Measurements from ENCODE around the gene PBX2. TPM values are rescaled to one million over a fixed set of nuclear protein-coding genes. Genes with fewer than 3 reads are reported as not detected.
A peak's percentile ranks its signal among the peaks of the same experiment; 100 is the strongest.

Gene PBX2, protein sequence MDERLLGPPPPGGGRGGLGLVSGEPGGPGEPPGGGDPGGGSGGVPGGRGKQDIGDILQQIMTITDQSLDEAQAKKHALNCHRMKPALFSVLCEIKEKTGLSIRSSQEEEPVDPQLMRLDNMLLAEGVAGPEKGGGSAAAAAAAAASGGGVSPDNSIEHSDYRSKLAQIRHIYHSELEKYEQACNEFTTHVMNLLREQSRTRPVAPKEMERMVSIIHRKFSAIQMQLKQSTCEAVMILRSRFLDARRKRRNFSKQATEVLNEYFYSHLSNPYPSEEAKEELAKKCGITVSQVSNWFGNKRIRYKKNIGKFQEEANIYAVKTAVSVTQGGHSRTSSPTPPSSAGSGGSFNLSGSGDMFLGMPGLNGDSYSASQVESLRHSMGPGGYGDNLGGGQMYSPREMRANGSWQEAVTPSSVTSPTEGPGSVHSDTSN
- total RNA-seq, result 36.5 TPM
- long read RNA-seq, transcript PBX2-201 (9 exons, 3,205 nt), result major isoform, 7 of 9 reads
- long read RNA-seq, partial matches to known transcripts, result 1 of 9 reads
- long read RNA-seq, other reads (novel, unspliced or antisense), result 1 of 9 reads

DNA sequence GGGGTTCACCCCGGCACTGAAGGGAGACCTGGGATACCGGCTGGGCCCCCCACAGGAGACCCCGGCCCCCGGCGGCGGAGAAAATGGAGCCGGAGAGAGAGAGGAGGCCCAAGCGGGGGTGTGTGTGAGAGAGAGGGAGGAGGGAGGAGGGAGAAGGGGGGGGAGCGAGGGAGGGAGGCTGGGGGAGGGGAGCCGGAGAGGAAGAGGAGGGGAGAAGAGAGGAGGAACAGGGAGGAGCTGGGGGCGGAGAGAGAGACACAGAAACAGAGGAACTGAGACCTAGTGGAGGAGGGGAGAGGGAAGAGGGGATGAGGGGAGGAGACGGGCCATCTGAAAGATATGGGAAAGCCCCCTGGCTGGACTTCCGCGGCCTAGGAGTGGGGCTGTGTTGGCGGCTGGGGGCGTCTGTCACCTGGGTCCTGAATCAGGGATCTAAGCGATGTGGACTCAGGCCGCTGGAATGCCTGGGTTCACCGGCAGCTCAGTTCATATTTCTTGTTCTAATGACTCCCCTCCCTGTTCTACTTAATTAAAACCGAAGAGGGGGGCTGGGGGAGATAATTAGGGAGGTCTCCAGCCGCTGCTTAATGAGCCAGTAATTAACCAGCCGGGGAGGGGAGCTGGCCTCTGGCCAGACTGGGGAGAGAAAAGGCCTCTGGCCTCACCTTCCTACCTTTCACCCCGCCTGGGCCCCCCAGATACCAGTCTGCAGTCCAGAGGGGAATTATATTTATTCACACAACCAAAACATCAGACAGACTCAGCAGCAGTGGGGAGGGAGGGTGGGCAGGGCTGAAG lies at the start of gene PBX2:
Gene PBX2 (minus strand): TSS at position 149 of the 798 bp plus-strand sequence. CDS start 287 bp downstream, outside the sequence.
- H3K4me1 ChIP-seq, result peaks cover 85% of the 10 kb centered on the region
- no peaks in the 10 kb centered on the region for H3K27me3 ChIP-seq (ENCODE audit: low read depth)
- H3K27ac ChIP-seq (replicated peaks), result peak within 1 kb of the TSS; percentile 98
- H3K4me3 ChIP-seq, result peak within 1 kb of the TSS; percentile 83
- peak; percentile 93 for DNase-seq
- H3K36me3 ChIP-seq, result peaks cover 16% of the 10 kb centered on the region
- H3K9me3 ChIP-seq (replicated peaks), result no peaks in the 10 kb centered on the region
- intact Hi-C loops (cut with micrococcal nuclease), result no loop called here
- TF ChIP-seq, protein P1, sequence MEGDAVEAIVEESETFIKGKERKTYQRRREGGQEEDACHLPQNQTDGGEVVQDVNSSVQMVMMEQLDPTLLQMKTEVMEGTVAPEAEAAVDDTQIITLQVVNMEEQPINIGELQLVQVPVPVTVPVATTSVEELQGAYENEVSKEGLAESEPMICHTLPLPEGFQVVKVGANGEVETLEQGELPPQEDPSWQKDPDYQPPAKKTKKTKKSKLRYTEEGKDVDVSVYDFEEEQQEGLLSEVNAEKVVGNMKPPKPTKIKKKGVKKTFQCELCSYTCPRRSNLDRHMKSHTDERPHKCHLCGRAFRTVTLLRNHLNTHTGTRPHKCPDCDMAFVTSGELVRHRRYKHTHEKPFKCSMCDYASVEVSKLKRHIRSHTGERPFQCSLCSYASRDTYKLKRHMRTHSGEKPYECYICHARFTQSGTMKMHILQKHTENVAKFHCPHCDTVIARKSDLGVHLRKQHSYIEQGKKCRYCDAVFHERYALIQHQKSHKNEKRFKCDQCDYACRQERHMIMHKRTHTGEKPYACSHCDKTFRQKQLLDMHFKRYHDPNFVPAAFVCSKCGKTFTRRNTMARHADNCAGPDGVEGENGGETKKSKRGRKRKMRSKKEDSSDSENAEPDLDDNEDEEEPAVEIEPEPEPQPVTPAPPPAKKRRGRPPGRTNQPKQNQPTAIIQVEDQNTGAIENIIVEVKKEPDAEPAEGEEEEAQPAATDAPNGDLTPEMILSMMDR (IDR thresholded peaks at IDR 0.05; ENCODE audit: borderline replicate concordance), result no peak

DNA sequence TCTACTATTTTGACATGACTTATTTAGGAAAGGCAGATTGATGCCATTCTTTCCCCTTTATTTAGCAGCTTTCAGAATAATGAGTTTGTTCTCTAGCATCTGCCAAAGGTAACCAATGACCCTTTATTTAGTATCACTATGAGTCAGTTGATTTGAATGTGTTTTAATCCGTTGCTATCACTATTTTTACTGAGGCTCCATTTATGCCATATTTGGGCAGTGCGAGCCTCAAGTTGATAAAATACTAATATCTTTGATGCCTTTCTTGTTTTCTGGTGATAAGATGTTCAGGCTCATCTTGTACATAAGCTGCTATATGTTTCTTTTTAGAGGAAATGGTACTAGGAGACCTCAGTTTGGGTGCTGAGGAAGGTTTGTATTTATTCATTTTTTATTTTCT lies 49.5 kb upstream of the PBX2 start:
- TF ChIP-seq, protein P1 (IDR thresholded peaks at IDR 0.05; ENCODE audit: borderline replicate concordance), result no peak
- Histone ChIP-seq H3K36me3 (no peaks in the 10 kb centered on the region), H3K4me3 (no peak overlapping the region), H3K4me1 (peaks cover 11% of the 10 kb centered on the region), H3K9me3 (replicated peaks) (no peaks in the 10 kb centered on the region), H3K27me3 (ENCODE audit: low read depth) (peaks cover 12% of the 10 kb centered on the region), H3K27ac (replicated peaks) (no peak overlapping the region)
- intact Hi-C loops (cut with micrococcal nuclease), result no loop called here
- DNase-seq, result no peak

DNA sequence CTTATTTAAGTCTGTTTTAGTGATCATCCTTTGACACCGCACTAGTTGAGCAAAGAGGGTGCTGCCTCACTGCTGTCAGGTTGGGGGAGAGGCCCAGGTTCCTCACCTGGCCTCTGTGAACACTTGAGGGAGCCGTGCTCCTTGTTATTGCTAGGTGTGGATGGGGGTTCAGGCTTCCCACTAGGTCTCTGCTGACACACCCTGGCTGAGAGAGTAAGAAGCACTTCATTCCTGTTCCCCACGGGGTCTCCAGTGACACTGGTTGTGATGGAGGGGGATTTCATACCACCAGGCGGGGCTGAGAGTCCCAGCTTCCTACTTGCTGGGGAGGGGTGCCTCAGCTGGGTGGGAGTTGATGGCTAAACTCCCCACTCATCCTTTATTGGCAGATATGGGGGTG lies 44.9 kb upstream of the PBX2 start:
- Histone ChIP-seq H3K9me3 (replicated peaks) (no peaks in the 10 kb centered on the region), H3K4me3 (no peak overlapping the region), H3K27me3 (ENCODE audit: low read depth) (no peaks in the 10 kb centered on the region), H3K27ac (replicated peaks) (peak overlapping the region; percentile 79), H3K4me1 (peaks cover 6% of the 10 kb centered on the region), H3K36me3 (no peaks in the 10 kb centered on the region)
- intact Hi-C loops (cut with micrococcal nuclease), result no loop called here
- TF ChIP-seq, protein P1 (IDR thresholded peaks at IDR 0.05; ENCODE audit: borderline replicate concordance), result peak; percentile 32
- no peak for DNase-seq

DNA sequence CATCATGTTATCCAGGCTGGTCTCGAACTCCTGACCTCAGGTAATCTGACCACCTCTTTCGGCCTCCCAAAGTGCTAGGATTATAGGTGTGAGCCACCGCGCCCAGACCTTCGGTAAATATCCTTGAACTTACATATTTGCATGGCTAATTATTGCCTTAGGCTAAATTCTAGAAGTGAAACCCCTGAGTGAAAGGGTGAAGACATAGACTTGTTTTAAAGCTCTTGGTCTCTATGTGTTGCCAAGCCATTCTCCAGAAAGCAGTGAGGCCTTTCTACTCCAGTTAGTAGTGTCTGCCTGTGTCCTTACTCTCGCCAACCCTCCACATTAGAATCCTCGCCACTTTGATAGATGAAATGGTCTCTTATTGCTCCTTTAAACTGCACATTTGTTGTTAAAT lies 36.4 kb upstream of the PBX2 start:
- no peak overlapping the region for H3K27ac ChIP-seq (replicated peaks)

DNA sequence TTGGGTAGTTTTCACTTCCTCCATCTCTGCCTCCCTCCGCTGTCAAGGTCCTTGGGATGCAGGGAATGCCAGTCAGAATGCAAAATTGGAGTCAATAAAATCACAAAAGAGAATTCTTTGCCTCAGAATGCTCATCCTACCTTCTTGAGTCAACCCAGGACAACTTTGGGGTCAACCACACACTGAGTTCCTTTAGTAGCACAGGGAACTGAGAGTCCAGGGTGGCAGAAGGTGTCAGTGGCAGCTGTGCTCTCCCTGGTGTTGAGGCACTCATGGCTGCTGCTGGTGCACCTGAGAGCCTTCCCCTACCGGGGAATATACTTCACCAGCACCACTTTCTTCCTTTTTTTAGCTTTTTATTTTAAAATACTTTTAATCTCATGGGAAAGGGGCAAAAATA lies 34.7 kb upstream of the PBX2 start:
- Histone ChIP-seq H3K27me3 (ENCODE audit: low read depth) (peaks cover 16% of the 10 kb centered on the region), H3K27ac (replicated peaks) (peak overlapping the region; percentile 93), H3K4me1 (peaks cover 20% of the 10 kb centered on the region), H3K9me3 (replicated peaks) (no peaks in the 10 kb centered on the region), H3K36me3 (peaks cover 15% of the 10 kb centered on the region), H3K4me3 (no peak overlapping the region)
- TF ChIP-seq, protein P1 (IDR thresholded peaks at IDR 0.05; ENCODE audit: borderline replicate concordance), result no peak
- intact Hi-C loops (cut with micrococcal nuclease), result no loop called here
- DNase-seq, result no peak

More for the DNA sequence above, 36.4 kb upstream of the PBX2 start:
- H3K27me3 ChIP-seq (ENCODE audit: low read depth), result peaks cover 4% of the 10 kb centered on the region
- peaks cover 20% of the 10 kb centered on the region for H3K4me1 ChIP-seq
- TF ChIP-seq, protein P1 (IDR thresholded peaks at IDR 0.05; ENCODE audit: borderline replicate concordance), result no peak
- no peaks in the 10 kb centered on the region for H3K36me3 ChIP-seq
- intact Hi-C loops (cut with micrococcal nuclease), result no loop called here
- no peak for DNase-seq
- H3K4me3 ChIP-seq, result no peak overlapping the region
- no peaks in the 10 kb centered on the region for H3K9me3 ChIP-seq (replicated peaks)
